ENCODE results near the gene MORF4L1. TPM values are rescaled to one million over a fixed set of nuclear protein-coding genes. Genes with fewer than 3 reads are reported as not detected.
"Not testable (repeated sequence)": the region's sequence is repeated elsewhere in the genome, so short reads cannot be mapped to it uniquely, and the experiment has no call there.

Gene MORF4L1
- total RNA-seq, 1 experiment from 2014 or later: 424 TPM

GRCh38 chr15:78875107-78875914, 2.6 kb downstream of the MORF4L1 start:
- no peak overlapping the region for H3K4me3 ChIP-seq (ENCODE audit: low read depth, low read length)
- Mint-ChIP-seq H3K4me3 (ENCODE audit: unreplicated experiment) (peak overlapping the region; percentile 83), H3K27ac (ENCODE audit: unreplicated experiment) (peak overlapping the region; percentile 99), H3K4me1 (ENCODE audit: low read depth, unreplicated experiment) (peaks cover 24% of the 10 kb centered on the region), H3K27me3 (ENCODE audit: insufficient read depth, unreplicated experiment) (no peaks in the 10 kb centered on the region), H3K36me3 (ENCODE audit: insufficient read depth, unreplicated experiment) (peaks cover 47% of the 10 kb centered on the region), H3K9me3 (ENCODE audit: unreplicated experiment) (no peaks in the 10 kb centered on the region)
- H3K9me3 ChIP-seq: no peaks in the 10 kb centered on the region
- TF ChIP-seq CTCF (IDR thresholded peaks at IDR 0.05; ENCODE audit: insufficient read depth in 1 of 2, low read depth in 1 of 2, low read length in 1 of 2, severe bottlenecking in 1 of 2, unreplicated experiment in 1 of 2): no peak
- H3K4me1 ChIP-seq: peaks cover 32% of the 10 kb centered on the region
- CTCF ChIA-PET: no interaction called here
- no peaks in the 10 kb centered on the region for H3K27me3 ChIP-seq (replicated peaks; ENCODE audit: control insufficient read depth, insufficient read depth, low read length)
- POLR2A ChIA-PET: no interaction called here
- H3K36me3 ChIP-seq (ENCODE audit: control insufficient read depth, insufficient read depth, low read length): no peaks in the 10 kb centered on the region
- intact Hi-C loops (cut with micrococcal nuclease; ENCODE audit: unreplicated experiment): no loop called here
- no peak for DNase-seq
- BruUV-seq (replicated peaks): no TSS peak

GRCh38 chr15:78876954-78877353, 4.3 kb downstream of the MORF4L1 start:
- H3K36me3 ChIP-seq (ENCODE audit: control insufficient read depth, insufficient read depth, low read length); H3K27me3 ChIP-seq (replicated peaks; ENCODE audit: control insufficient read depth, insufficient read depth, low read length); DNase-seq; H3K4me3 ChIP-seq (ENCODE audit: low read depth, low read length); intact Hi-C loops (cut with micrococcal nuclease; ENCODE audit: unreplicated experiment); H3K27ac Mint-ChIP-seq (ENCODE audit: unreplicated experiment); H3K4me3 Mint-ChIP-seq (ENCODE audit: unreplicated experiment); H3K9me3 Mint-ChIP-seq (ENCODE audit: unreplicated experiment); BruUV-seq (replicated peaks); H3K27me3 Mint-ChIP-seq (ENCODE audit: insufficient read depth, unreplicated experiment); POLR2A ChIA-PET; H3K9me3 ChIP-seq; CTCF ChIA-PET: not testable (repeated sequence)
- Mint-ChIP-seq H3K36me3 (ENCODE audit: insufficient read depth, unreplicated experiment) (peaks cover 62% of the 10 kb centered on the region), H3K4me1 (ENCODE audit: low read depth, unreplicated experiment) (peaks cover 13% of the 10 kb centered on the region)
- H3K4me1 ChIP-seq: peaks cover 27% of the 10 kb centered on the region

GRCh38 chr15:78878356-78878755, 5.7 kb downstream of the MORF4L1 start:
- Histone ChIP-seq H3K9me3 (no peaks in the 10 kb centered on the region), H3K4me3 (ENCODE audit: low read depth, low read length) (no peak overlapping the region), H3K36me3 (ENCODE audit: control insufficient read depth, insufficient read depth, low read length) (no peaks in the 10 kb centered on the region), H3K27me3 (replicated peaks; ENCODE audit: control insufficient read depth, insufficient read depth, low read length) (no peaks in the 10 kb centered on the region), H3K4me1 (peaks cover 24% of the 10 kb centered on the region)
- intact Hi-C loops (cut with micrococcal nuclease; ENCODE audit: unreplicated experiment): no loop called here
- peaks cover 13% of the 10 kb centered on the region for H3K4me1 Mint-ChIP-seq (ENCODE audit: low read depth, unreplicated experiment)
- no peaks in the 10 kb centered on the region for H3K9me3 Mint-ChIP-seq (ENCODE audit: unreplicated experiment)
- ChIA-PET POLR2A (no interaction called here), CTCF (no interaction called here)
- H3K27me3 Mint-ChIP-seq (ENCODE audit: insufficient read depth, unreplicated experiment): no peaks in the 10 kb centered on the region
- DNase-seq: no peak
- peaks cover 64% of the 10 kb centered on the region for H3K36me3 Mint-ChIP-seq (ENCODE audit: insufficient read depth, unreplicated experiment)
- H3K4me3 Mint-ChIP-seq (ENCODE audit: unreplicated experiment): no peak overlapping the region
- no peak overlapping the region for H3K27ac Mint-ChIP-seq (ENCODE audit: unreplicated experiment)
- no TSS peak for BruUV-seq (replicated peaks)
- no peak for TF ChIP-seq CTCF (IDR thresholded peaks at IDR 0.05; ENCODE audit: insufficient read depth in 1 of 2, low read depth in 1 of 2, low read length in 1 of 2, severe bottlenecking in 1 of 2, unreplicated experiment in 1 of 2)
